Daoy (cell line): ENCODE results near the gene SLC30A10. TPM values are rescaled to one million over a fixed set of nuclear protein-coding genes. Genes with fewer than 3 reads are reported as not detected.
"Not testable (repeated sequence)": the region's sequence is repeated elsewhere in the genome, so short reads cannot be mapped to it uniquely, and the experiment has no call there.

Experiments
- DNase-seq: peaks from one replicate; pipeline ENCODE4 v3.0.0-alpha.2; 2015; ENCODE audit warnings: low read depth
- total RNA-seq: library from RNA; depleted of rRNA; stranded (reverse); fragments of >200 nt; shearing (Covaris generic); gene quantifications from 2 replicates; pipeline ENCODE4 v1.2.3, GENCODE V29; 2014; rRNA removed

The SLC30A10 gene
- not detected in 2 replicates for total RNA-seq

DNA sequence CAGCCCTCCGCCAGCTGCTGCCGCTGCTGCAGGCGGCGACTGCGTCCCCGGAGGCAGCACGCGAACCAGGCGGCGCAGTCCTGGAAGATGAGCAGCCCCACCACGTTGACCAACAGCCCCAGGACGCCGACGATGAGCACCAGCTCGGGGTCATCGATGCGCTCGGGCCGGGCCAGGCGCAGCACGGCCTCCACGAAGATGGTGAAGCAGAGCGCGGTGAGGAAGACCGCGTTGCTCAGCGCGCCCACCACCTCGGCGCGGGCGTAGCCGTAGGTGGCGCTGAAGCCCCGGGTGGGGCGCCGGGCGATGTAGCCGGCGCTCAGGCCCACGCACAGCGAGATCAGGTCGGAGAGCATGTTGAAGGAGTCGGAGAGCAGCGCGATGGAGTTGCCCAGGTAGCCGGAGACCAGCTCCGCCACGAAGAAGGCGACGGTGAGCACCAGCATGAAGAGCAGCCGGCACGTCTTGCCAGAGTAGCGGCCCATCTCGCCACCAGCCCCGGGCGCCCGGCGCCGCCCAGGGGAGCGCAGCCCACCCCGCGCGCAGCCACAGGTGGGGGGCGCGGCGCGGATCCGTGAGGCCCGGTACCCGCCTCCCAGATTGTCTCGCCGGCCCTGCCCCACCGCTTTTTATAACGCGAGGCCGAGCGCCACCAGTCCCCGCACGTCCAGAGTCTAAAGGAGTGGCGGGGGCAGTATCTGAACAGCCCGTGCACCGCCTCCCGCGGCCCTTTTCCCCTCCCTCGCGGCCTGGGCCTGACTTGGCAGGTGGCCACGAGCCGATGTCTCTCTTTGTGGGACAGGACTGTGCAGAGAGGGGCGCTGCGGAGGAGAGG, at the start of gene SLC30A10:
Gene SLC30A10 (minus strand): TSS at position 602 of the 835 bp plus-strand sequence. CDS start 117 bp downstream, at position 485.
- DNase-seq = peak; percentile 31

- no peak for DNase-seq
Observed at GRCh38 chr1:219973213-219973612, 44.9 kb upstream of the SLC30A10 start.

DNA sequence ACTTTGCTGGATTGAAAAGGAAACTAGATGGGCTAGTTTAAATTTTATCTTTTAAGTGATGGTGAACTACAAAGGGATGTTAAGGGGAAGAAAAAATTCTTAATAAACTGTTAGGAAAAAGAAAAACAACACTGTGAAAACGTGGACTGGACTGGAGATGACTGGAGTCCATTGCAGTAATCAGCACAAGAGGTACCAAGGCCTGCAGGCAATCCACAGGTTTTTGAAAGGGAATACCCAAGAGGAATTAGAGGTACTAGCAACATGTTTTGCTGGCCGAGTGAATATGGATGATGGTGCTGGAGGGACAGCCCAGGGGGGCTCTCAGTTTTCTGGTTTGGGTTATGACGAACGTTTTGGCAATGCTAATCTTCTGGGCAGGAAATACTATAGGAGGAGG, 39.0 kb upstream of the SLC30A10 start:
- DNase-seq = no peak

DNA sequence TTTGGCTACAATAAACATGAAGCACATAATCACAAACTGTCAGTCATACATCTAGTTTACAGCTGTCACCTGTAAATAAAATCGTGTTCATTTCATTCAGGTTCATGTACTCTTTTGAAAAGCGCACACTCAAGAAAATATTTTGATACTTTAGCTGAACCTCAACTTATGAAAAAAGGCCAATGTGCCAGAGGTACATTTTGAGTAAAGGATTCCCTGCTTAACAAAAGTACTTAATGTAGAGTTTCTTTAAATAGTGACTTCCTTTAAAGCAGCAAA, 37.7 kb upstream of the SLC30A10 start:
- no peak for DNase-seq

DNA sequence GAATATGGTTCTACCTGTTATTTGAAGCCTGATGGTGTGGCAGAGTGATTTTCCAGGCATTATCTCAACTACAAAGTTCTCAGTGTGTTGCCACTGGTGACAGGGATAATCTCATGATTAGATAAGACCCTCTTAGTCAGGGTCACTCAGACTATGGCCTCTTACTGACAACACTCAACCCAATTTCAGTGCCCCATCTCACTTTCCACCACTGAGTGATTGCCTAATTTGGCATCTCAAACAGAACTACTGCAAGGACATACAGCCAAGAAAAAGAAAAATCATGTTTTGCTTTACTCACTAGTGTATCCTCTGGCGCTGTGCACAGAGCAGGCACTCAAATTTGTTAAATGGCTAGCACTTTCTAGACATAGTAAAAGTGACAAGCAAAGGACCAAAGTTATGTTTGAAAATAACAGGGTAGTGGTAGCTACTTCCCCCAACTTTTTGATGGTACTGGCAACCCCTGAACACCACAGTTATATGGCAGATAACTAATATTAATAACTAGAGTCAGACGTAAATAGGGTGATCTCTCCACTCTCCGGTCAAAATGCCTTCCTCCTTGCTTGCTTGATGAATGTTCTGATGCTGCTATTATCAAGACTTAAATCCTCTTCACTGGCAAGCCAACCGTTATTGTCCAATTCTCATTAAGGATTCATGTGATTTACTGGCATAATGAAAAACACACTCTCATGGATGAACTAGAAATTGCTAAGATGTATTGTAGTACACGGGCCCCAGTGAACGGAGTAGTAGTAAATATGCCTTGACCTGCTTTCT, 37.1 kb upstream of the SLC30A10 start:
- no peak for DNase-seq

- no peak for DNase-seq
Observed at GRCh38 chr1:219963432-219963831, 35.1 kb upstream of the SLC30A10 start.

- no peak for DNase-seq
Observed at GRCh38 chr1:219961684-219962083, 33.3 kb upstream of the SLC30A10 start.

- no peak for DNase-seq
Observed at GRCh38 chr1:219959540-219960203, 31.3 kb upstream of the SLC30A10 start.

- DNase-seq = no peak
Observed at GRCh38 chr1:219958875-219959417, 30.6 kb upstream of the SLC30A10 start.

- DNase-seq = no peak
Observed at GRCh38 chr1:219954736-219955421, 26.5 kb upstream of the SLC30A10 start.

GRCh38 chr1:219954052-219954451, 25.7 kb upstream of the SLC30A10 start:
- DNase-seq = no peak

GRCh38 chr1:219952361-219952760, 24.0 kb upstream of the SLC30A10 start:
- DNase-seq = no peak

GRCh38 chr1:219949227-219949626, 20.9 kb upstream of the SLC30A10 start:
- not testable (repeated sequence) for DNase-seq

DNA sequence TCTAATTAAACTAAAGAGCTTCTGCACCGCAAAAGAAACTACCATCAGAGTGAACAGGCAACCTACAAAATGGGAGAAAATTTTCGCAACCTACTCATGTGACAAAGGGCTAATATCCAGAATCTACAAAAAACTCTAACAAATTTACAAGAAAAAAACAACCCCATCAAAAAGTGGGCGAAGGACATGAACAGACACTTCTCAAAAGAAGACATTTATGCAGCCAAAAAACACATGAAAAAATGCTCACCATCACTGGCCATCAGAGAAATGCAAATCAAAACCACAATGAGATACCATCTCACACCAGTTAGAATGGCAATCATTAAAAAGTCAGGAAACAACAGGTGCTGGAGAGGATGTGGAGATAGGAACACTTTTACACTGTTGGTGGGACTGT, 20.4 kb upstream of the SLC30A10 start:
- not testable (repeated sequence) for DNase-seq

DNA sequence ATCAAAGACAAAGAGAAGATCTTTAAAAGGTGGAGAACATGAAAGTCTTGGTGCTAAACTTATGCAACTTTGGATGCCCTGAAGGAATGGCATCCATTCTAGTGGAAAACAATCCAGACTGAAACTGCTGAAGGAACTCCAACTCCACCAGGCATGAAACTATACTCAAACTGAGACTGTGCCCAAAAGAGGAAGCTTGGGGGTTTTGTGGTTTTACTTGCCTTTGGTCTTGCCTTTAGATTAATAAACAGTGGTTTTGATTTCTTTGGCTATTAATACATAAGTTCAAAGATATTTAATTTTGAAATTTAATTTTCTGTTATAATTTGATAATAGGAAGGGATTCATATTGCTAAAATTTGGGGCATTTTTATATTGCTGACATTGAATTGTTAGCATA, 17.4 kb upstream of the SLC30A10 start:
- DNase-seq = no peak

DNA sequence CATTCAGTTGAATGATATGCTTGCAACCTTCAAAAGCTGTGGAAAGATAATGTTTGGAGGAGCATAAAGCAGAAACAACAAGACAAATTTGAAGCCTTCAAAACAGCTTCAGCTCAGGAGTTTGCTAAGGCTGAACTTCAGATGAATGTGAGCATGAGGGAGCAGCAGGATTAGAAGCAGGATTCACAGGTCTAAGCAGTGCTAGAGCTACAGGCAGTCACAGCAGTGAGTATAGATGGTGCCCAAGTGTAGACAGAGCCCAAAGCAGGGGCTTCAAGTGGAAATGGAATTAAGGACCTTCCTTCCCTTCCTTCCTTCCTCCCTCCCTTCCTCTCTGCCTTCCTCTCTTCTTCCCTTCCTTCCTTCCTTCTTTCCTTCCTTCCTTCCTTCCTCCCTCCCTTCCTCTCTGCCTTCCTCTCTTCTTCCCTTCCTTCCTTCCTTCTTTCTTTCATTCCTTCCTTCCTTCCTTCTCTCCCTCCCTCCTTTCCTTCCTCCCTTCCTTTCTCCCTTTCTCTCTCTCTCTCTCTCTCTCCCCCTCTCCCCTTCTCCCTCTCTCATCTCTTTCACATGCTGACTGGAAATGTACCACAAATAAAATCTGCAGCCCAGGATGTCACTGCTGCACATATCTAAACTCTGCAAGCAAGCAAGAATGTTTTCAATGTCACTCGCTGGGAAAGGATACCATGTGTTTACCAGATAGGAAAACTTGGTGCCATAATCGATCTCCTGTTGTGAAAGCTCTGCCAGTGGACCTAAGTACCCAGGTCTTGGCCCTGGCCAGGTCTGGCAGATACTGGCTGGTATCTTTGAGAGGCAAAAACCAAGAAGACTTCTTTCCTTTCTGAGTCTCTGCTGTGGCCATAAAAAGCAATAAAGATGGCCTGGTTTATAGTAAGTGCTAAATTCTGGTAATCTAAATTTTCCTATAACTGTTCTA, 13.1 kb upstream of the SLC30A10 start:
- DNase-seq = no peak

DNA sequence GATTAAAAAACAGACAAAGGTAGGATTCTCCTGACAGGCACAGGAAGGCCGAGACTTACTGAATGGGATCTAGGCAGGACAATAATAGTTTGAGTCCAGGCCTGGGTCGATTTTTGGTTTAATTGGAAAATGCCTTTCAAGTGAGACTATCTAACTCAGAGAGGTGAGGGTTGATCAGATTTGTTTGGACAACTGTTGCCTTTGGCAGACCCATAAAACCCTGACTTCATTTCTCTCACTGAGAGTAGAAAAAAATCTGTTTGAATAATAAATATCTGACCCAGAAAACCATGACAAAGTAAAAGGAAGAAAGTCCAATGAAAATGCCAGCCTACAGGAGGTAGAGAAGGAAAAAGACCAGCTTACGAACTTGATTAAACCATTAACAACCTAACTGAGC, 12.3 kb upstream of the SLC30A10 start:
- no peak for DNase-seq

- peak; percentile 68 for DNase-seq
Observed at GRCh38 chr1:219938706-219939105, 10.3 kb upstream of the SLC30A10 start.

GRCh38 chr1:219933763-219934162, 5.4 kb upstream of the SLC30A10 start:
- DNase-seq = not testable (repeated sequence)

DNA sequence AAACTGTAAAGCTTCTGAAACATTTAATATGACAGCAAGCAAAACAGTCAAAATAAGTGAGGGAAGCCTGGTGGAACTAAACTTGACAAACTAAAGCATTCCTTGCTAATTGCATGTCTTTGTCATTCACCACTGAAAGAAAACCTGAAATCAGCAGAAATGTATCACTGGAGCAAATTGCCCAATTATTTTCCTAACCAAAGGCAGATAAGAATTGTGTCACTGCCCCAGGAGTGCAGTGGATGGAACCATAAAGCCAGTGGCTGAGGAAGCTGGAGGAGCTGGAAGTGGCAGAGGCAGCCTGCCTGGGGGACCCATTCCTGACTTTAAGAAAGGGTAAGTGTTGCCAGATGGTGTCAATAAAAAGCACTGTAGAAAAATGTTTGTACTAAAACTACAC, 2.7 kb upstream of the SLC30A10 start:
- DNase-seq = peak; percentile 17

DNA sequence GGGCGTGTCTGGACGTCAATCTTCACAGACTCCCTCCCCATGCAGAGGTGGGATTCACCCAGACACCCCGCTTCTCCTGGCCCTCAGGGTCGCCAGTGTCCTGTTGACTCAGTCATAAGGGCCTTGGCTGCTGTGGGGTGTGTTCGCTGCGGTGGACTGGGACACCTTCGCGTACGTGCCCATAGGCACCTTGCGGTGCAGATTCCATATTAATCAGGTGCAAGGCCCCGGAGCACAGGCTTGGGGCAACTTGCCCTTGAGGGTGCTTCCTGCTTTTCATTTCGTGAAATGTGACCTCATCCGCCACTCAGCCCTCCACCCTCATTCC, 398 bp upstream of the SLC30A10 start:
- no peak for DNase-seq
